GM12878 (cell line): ENCODE results near the gene MAD1L1. TPM values are rescaled to one million over a fixed set of nuclear protein-coding genes. Genes with fewer than 3 reads are reported as not detected.

Source experiments
- ATAC-seq: fragments of 200-7000 bp; cut with Tn5 transposase; 3 replicates; pipeline ENCODE4 v1.9.1; 2020; ENCODE audit warnings: mild to moderate bottlenecking, moderate library complexity
- BruUV-seq: library from RNA; stranded (reverse); fragments of 400-500 nt; replicated peaks from 2 replicates; lab custom pipeline; 2021; lab: Mats Ljungman, UMichigan
- CTCF ChIA-PET: fragments of 300-600 bp; sonication (Branson Sonifier 250); formaldehyde crosslinking; extraction: SDS; loops from one replicate; lab custom pipeline; 2021; ENCODE audit warnings: inconsistent platforms; lab: Yijun Ruan, JAX
- POLR2A ChIA-PET: fragments of 350-600 bp; formaldehyde crosslinking; extraction: SDS; loops from one replicate; lab custom pipeline; 2021; ENCODE audit warnings: inconsistent platforms; lab: Charles Lee
- RAD21 ChIA-PET: fragments of 300-600 bp; sonication (Branson Sonifier 250); formaldehyde crosslinking; loops from one replicate; lab custom pipeline; 2023; ENCODE audit warnings: antibody characterized with exemption; ENCODE audit not compliant: unreplicated experiment; lab: Charles Lee
- SMC1A ChIA-PET: fragments of 300-600 bp; sonication (Branson Sonifier 250); formaldehyde crosslinking; loops from one replicate; lab custom pipeline; 2023; ENCODE audit not compliant: unreplicated experiment, uncharacterized antibody; lab: Charles Lee
- DNase-seq: peaks from one replicate; pipeline ENCODE4 v3.0.0-alpha.2; 2011; ENCODE audit warnings: low read depth, low spot score
- FAIRE-seq: peaks from 3 replicates; lab custom pipeline; 2011; peaks lifted over from hg19 to GRCh38; lab: Jason Lieb, UNC
- H2AFZ ChIP-seq: 2 replicates; pipeline ENCODE4 v1.6.0; 2011; ENCODE audit warnings: low read depth, low read length, control low read depth; ENCODE audit not compliant: control insufficient read depth
- H3K27ac ChIP-seq: 2 replicates; pipeline ENCODE4 v1.5.1; 2011; ENCODE audit warnings: control low read depth; ENCODE audit not compliant: control insufficient read depth, insufficient read depth
- H3K27me3 ChIP-seq, 2 experiments: replicated peaks in 1 of 2; 2 replicates each; pipeline versions ENCODE4 v1.6.0 to v1.6.1; 2011; ENCODE audit warnings: low read length in 1 of 2; ENCODE audit not compliant: control insufficient read depth in 2 of 2, insufficient read depth in 2 of 2
- H3K36me3 ChIP-seq, 2 experiments: 2 replicates each; pipeline ENCODE4 v1.5.1; 2011; ENCODE audit warnings: low read length in 1 of 2; ENCODE audit not compliant: control insufficient read depth in 2 of 2, insufficient read depth in 2 of 2
- H3K4me1 ChIP-seq: 2 replicates; pipeline ENCODE4 v1.6.1; 2011; ENCODE audit warnings: mild to moderate bottlenecking, low read length, moderate library complexity, mixed read lengths; ENCODE audit not compliant: control insufficient read depth, insufficient read depth
- H3K4me2 ChIP-seq: 2 replicates; pipeline ENCODE4 v1.6.0; 2011; ENCODE audit warnings: control low read depth; ENCODE audit not compliant: control insufficient read depth, insufficient read depth
- H3K4me3 ChIP-seq: fragments of 200-600 bp; sonication (generic); 2 replicates; pipeline ENCODE4 v1.5.1; 2016
- H3K79me2 ChIP-seq: 2 replicates; pipeline ENCODE4 v1.6.0; 2011; ENCODE audit warnings: low read length; ENCODE audit not compliant: control insufficient read depth, insufficient read depth
- H3K9ac ChIP-seq: 2 replicates; pipeline ENCODE4 v1.8.0; 2011; ENCODE audit warnings: low read length, control low read depth, mixed read lengths; ENCODE audit not compliant: control insufficient read depth, insufficient read depth
- H3K9me3 ChIP-seq: replicated peaks from 3 replicates; pipeline ENCODE4 v1.5.1; 2011; ENCODE audit warnings: mild to moderate bottlenecking, low read length; ENCODE audit not compliant: control insufficient read depth, insufficient read depth
- H4K20me1 ChIP-seq: 2 replicates; pipeline ENCODE4 v1.6.0; 2011; ENCODE audit not compliant: control insufficient read depth, insufficient read depth
- BRCA1 ChIP-seq: IDR thresholded peaks from 2 replicates; pipeline ENCODE4 v1.6.1; 2011; ENCODE audit warnings: low read depth, low read length, improper control_type of control experiment
- CHD2 ChIP-seq: IDR thresholded peaks from 2 replicates; pipeline ENCODE4 v1.6.1; 2011; ENCODE audit warnings: low read depth, low read length, improper control_type of control experiment, borderline replicate concordance
- DPF2 ChIP-seq: fragments of 450-650 bp; IDR thresholded peaks from 2 replicates; pipeline ENCODE4 v1.6.1; 2017; ENCODE audit warnings: mild to moderate bottlenecking
- JUNB ChIP-seq: IDR thresholded peaks from 2 replicates; pipeline ENCODE4 v1.6.1; 2016; ENCODE audit warnings: antibody characterized with exemption, mild to moderate bottlenecking
- NFIC ChIP-seq: IDR thresholded peaks from 2 replicates; pipeline ENCODE4 v1.6.1; 2012; ENCODE audit warnings: low read depth, mild to moderate bottlenecking, inconsistent platforms, low read length, moderate library complexity
- POU2F2 ChIP-seq: IDR thresholded peaks from 3 replicates; pipeline ENCODE4 v1.6.1; 2011; ENCODE audit warnings: low read depth, mild to moderate bottlenecking, low read length, borderline replicate concordance
- RELA ChIP-seq: fragments of 450-650 bp; IDR thresholded peaks from 2 replicates; pipeline ENCODE4 v1.8.0; 2014; ENCODE audit warnings: borderline replicate concordance; ENCODE audit not compliant: partially characterized antibody
- TARDBP ChIP-seq: IDR thresholded peaks from 2 replicates; pipeline ENCODE4 v1.6.1; 2016; ENCODE audit warnings: borderline replicate concordance
- YY1 ChIP-seq: IDR thresholded peaks from 2 replicates; pipeline ENCODE4 v1.6.1; 2011; ENCODE audit warnings: low read depth, mild to moderate bottlenecking, low read length
- ZNF622 ChIP-seq: fragments of 450-650 bp; IDR thresholded peaks from 2 replicates; pipeline ENCODE4 v1.6.1; 2017; ENCODE audit warnings: mild to moderate bottlenecking, inconsistent platforms
- WGBS: methylation state at CpG from one replicate; pipeline ENCODE4 v1.1.6; 2016; ENCODE audit warnings: low lambda C conversion rate; ENCODE audit not compliant: insufficient replicate concordance, insufficient coverage; ENCODE audit errors: missing lambda C conversion rate; 5-methylcytosine and 5-hydroxymethylcytosine counted together
- in situ Hi-C: fragments of 300-500 bp; cut with MboI; formaldehyde crosslinking; loops from 9 replicates; pipeline ENCODE4 v1.14.3; 2018; ENCODE audit warnings: mixed read lengths
- intact Hi-C: fragments of 100-400 bp; cut with micrococcal nuclease; formaldehyde crosslinking; loops from one replicate; pipeline ENCODE4 v1.14.2; 2022; ENCODE audit not compliant: unreplicated experiment
- polyA plus RNA-seq, 11 experiments: library from polyadenylated mRNA; depleted of rRNA in 4 of 11; unstranded in 6 of 11; stranded (reverse) in 5 of 11; fragments of >200 nt; fragmentation: Nextera tagmentation in 4 of 11; fragmentation: Illumina TruSeq in 1 of 11; extraction: Ambion mirVana in 4 of 11; extraction: Trizol in 1 of 11; gene quantifications; 1 replicate in 1 of 11; 2 replicates in 10 of 11; pipeline versions ENCODE4 v1.2.1 to v1.2.3, GENCODE V29; 2011 to 2016; ENCODE audit warnings: inconsistent platforms in 2 of 11, missing spikeins in 2 of 11, low read depth in 1 of 11
- total RNA-seq, 4 experiments: library from RNA; depleted of rRNA in 3 of 4; stranded (reverse); fragments of >200 nt in 3 of 4; fragmentation: Illumina TruSeq in 1 of 4; extraction: Trizol in 1 of 4; gene quantifications; 2 replicates each; pipeline versions ENCODE4 v1.2.1 to v1.2.3, GENCODE V29; 2013 to 2021
- TF ChIP-seq, protein P1 (sequence below): fragments of 450-650 bp; IDR thresholded peaks from 2 replicates; pipeline ENCODE4 v1.6.1; 2018; ENCODE audit warnings: mild to moderate bottlenecking, low read depth, moderate library complexity; ENCODE audit not compliant: partially characterized antibody

The MAD1L1 gene
- total and polyA plus RNA-seq, 10 of the 15 experiments (the other 5 are each of a cell fraction or from before 2014, with no cell fraction given), result 2.2 to 76.8 (median 38.3) TPM

GRCh38 chr7:2078899-2079298 is 153.8 kb downstream of the MAD1L1 start:
- H2AFZ ChIP-seq, result no peak overlapping the region
- no peaks in the 10 kb centered on the region for H3K4me1 ChIP-seq
- no peaks in the 10 kb centered on the region for H3K79me2 ChIP-seq
- H3K4me2 ChIP-seq, result no peak overlapping the region
- in situ Hi-C loops, result no loop called here
- TF ChIP-seq JUNB, result no peak
- no peak for TF ChIP-seq BRCA1
- no peak for TF ChIP-seq NFIC
- TF ChIP-seq, protein P1, sequence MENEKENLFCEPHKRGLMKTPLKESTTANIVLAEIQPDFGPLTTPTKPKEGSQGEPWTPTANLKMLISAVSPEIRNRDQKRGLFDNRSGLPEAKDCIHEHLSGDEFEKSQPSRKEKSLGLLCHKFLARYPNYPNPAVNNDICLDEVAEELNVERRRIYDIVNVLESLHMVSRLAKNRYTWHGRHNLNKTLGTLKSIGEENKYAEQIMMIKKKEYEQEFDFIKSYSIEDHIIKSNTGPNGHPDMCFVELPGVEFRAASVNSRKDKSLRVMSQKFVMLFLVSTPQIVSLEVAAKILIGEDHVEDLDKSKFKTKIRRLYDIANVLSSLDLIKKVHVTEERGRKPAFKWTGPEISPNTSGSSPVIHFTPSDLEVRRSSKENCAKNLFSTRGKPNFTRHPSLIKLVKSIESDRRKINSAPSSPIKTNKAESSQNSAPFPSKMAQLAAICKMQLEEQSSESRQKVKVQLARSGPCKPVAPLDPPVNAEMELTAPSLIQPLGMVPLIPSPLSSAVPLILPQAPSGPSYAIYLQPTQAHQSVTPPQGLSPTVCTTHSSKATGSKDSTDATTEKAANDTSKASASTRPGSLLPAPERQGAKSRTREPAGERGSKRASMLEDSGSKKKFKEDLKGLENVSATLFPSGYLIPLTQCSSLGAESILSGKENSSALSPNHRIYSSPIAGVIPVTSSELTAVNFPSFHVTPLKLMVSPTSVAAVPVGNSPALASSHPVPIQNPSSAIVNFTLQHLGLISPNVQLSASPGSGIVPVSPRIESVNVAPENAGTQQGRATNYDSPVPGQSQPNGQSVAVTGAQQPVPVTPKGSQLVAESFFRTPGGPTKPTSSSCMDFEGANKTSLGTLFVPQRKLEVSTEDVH, result no peak
- TF ChIP-seq RELA, result no peak
- TF ChIP-seq YY1, result no peak
- TF ChIP-seq ZNF622, result no peak
- TF ChIP-seq DPF2, result no peak
- no peak for TF ChIP-seq POU2F2
- TF ChIP-seq TARDBP, result no peak
- TF ChIP-seq CHD2, result no peak
- TF ChIP-seq, all 136 proteins: peak for 0
- H3K27ac ChIP-seq, result no peak overlapping the region
- POLR2A ChIA-PET, result no interaction called here
- H3K27me3 ChIP-seq, result no peaks in the 10 kb centered on the region
- SMC1A ChIA-PET, result no interaction called here
- WGBS, result 86% methylated on average over 15 of the region's 15 CpGs
- intact Hi-C loops, result no loop called here
- H4K20me1 ChIP-seq, result no peaks in the 10 kb centered on the region
- H3K4me3 ChIP-seq, result no peak overlapping the region
- no TSS peak for BruUV-seq
- DNase-seq (no peak), FAIRE-seq (no peak), ATAC-seq (no peak)
- peaks cover 0 to 7% of the 10 kb centered on the region in 2 experiments; a peak in 3 of 4 replicates for H3K36me3 ChIP-seq
- H3K9ac ChIP-seq, result no peak overlapping the region
- RAD21 ChIA-PET, result no interaction called here
- CTCF ChIA-PET, result no interaction called here
- no peaks in the 10 kb centered on the region for H3K9me3 ChIP-seq
